Lower leg skin (tissue), 4 donors: Measurements from ENCODE around the gene C1QTNF7. TPM values are rescaled to one million over a fixed set of nuclear protein-coding genes. Genes with fewer than 3 reads are reported as not detected.
A peak's percentile ranks its signal among the peaks of the same experiment; 100 is the strongest.

ENCODE experiments used
- DNase-seq, 2 donors: peaks; one replicate each; pipeline ENCODE4 v3.0.0-alpha.2; 2019; ENCODE audit warnings: low spot score in 2 of 2
- H3K4me3 ChIP-seq: fragments of 200-600 bp; sonication (generic); 2 replicates; pipeline ENCODE4 v1.5.1; 2017; ENCODE audit warnings: mild to moderate bottlenecking, low read depth; ENCODE audit not compliant: poor library complexity, severe bottlenecking
- CTCF ChIP-seq, 3 donors: fragments of 450-650 bp; IDR thresholded peaks; one replicate each; pipeline ENCODE4 v1.5.1; 2016; ENCODE audit warnings: antibody characterized with exemption in 3 of 3, mild to moderate bottlenecking in 3 of 3, moderate library complexity in 2 of 3
- POLR2A ChIP-seq, 2 donors: fragments of 450-650 bp; IDR thresholded peaks; one replicate each; pipeline ENCODE4 v1.6.1; 2016 to 2017; ENCODE audit warnings: antibody characterized with exemption in 2 of 2, mild to moderate bottlenecking in 1 of 2, moderate library complexity in 1 of 2
- WGBS, 2 donors: methylation state at CpG; one replicate each; pipeline ENCODE4 v1.1.5; 2018; 5-methylcytosine and 5-hydroxymethylcytosine counted together
- intact Hi-C: fragments of 100-400 bp; cut with DNase I; formaldehyde crosslinking; loops from one replicate; pipeline ENCODE4 v1.15.0; 2023; ENCODE audit warnings: low total_unique reads
- total RNA-seq, 4 donors: library from RNA; depleted of rRNA; stranded (reverse); fragments of >200 nt; gene quantifications; one replicate each; pipeline ENCODE4 v1.1.0, GENCODE V29; 2016

C1QTNF7 gene
- total RNA-seq, 4 donors from 2014 or later, result 0.80 to 9.2 (median 3.6) TPM

- 82 to 86% methylated on average over 2 of the region's 2 CpGs for WGBS, 2 donors
- no peak overlapping the region for H3K4me3 ChIP-seq
- intact Hi-C loops, result loop anchor here (5.0 kb wide), 1 partner anchor 221 kb away; no protein-coding TSS in a partner anchor
- TF ChIP-seq CTCF (IDR thresholded peaks at IDR 0.05), result no peak
- no peak for TF ChIP-seq POLR2A (IDR thresholded peaks at IDR 0.05)
- DNase-seq, result no peak
These were observed 30.8 kb downstream of the C1QTNF7 start for GRCh38 chr4:15458616-15459015.

- TF ChIP-seq CTCF (IDR thresholded peaks at IDR 0.05), result no peak
- TF ChIP-seq POLR2A (IDR thresholded peaks at IDR 0.05), result no peak
- DNase-seq, result no peak
- H3K4me3 ChIP-seq, result no peak overlapping the region
- intact Hi-C loops, result loop anchor here (5.0 kb wide), 1 partner anchor 222 kb away; no protein-coding TSS in a partner anchor
These were observed 31.9 kb downstream of the C1QTNF7 start for GRCh38 chr4:15459706-15460105.

- no peak for DNase-seq
- 71 to 84% methylated on average over 1 of the region's 1 CpG for WGBS, 2 donors
- no peak overlapping the region for H3K4me3 ChIP-seq
- intact Hi-C loops, result no loop called here
- TF ChIP-seq CTCF (IDR thresholded peaks at IDR 0.05) (no peak), POLR2A (IDR thresholded peaks at IDR 0.05) (no peak)
These were observed 38.8 kb downstream of the C1QTNF7 start for GRCh38 chr4:15466596-15466995.

GRCh38 chr4:15469402-15470127, 41.7 kb downstream of the C1QTNF7 start, which contains the start of gene CC2D2A:
Gene CC2D2A (plus strand): TSS chr4:15469882. CDS start chr4:15475933, 6,051 bp downstream.
- TF ChIP-seq POLR2A (IDR thresholded peaks at IDR 0.05) (no peak), CTCF (IDR thresholded peaks at IDR 0.05) (no peak)
- intact Hi-C loops, result no loop called here
- 4 to 6% methylated on average over 14 of the region's 14 CpGs for WGBS, 2 donors
- H3K4me3 ChIP-seq, result peak within 1 kb of the TSS; percentile 2
- DNase-seq, result no peak

- H3K4me3 ChIP-seq, result peak overlapping the region; percentile 2
- TF ChIP-seq POLR2A (IDR thresholded peaks at IDR 0.05), result no peak
- no peak for TF ChIP-seq CTCF (IDR thresholded peaks at IDR 0.05)
- WGBS, 2 donors, result 10 to 12% methylated on average over 3 of the region's 3 CpGs
- DNase-seq, result no peak
- intact Hi-C loops, result no loop called here
These were observed 42.3 kb downstream of the C1QTNF7 start for GRCh38 chr4:15470128-15470475.

GRCh38 chr4:15476396-15476795, 48.6 kb downstream of the C1QTNF7 start:
- intact Hi-C loops, result no loop called here
- H3K4me3 ChIP-seq, result no peak overlapping the region
- 80 to 83% methylated on average over 5 of the region's 5 CpGs for WGBS, 2 donors
- DNase-seq, result no peak
- no peak for TF ChIP-seq CTCF (IDR thresholded peaks at IDR 0.05)
- no peak for TF ChIP-seq POLR2A (IDR thresholded peaks at IDR 0.05)
